Panc1 (cell line): Measurements from ENCODE around the gene FGF11. TPM values are rescaled to one million over a fixed set of nuclear protein-coding genes. Genes with fewer than 3 reads are reported as not detected.

ENCODE experiments used
- ATAC-seq: fragments of 200-7000 bp; cut with Tn5 transposase; 2 replicates; pipeline ENCODE4 v1.9.1; 2020; ENCODE audit warnings: mild to moderate bottlenecking, moderate library complexity
- BruUV-seq: library from RNA; stranded (reverse); fragments of 400-500 nt; replicated peaks from 2 replicates; lab custom pipeline; 2021; lab: Mats Ljungman, UMichigan
- CTCF ChIA-PET: fragments of 300-600 bp; sonication (Branson Sonifier 250); formaldehyde crosslinking; loops from one replicate; lab custom pipeline; 2022; ENCODE audit warnings: antibody characterized with exemption; lab: Charles Lee
- POLR2A ChIA-PET: fragments of 300-600 bp; sonication (Branson Sonifier 250); formaldehyde crosslinking; loops from one replicate; lab custom pipeline; 2022; ENCODE audit warnings: antibody characterized with exemption; lab: Charles Lee
- DNase-seq: peaks from one replicate; pipeline ENCODE4 v3.0.0-alpha.2; 2010; ENCODE audit warnings: low read depth, low spot score
- H3K27ac ChIP-seq: 2 replicates; pipeline ENCODE4 v1.5.1; 2011; ENCODE audit warnings: mild to moderate bottlenecking, low read length, inconsistent platforms
- H3K27me3 ChIP-seq: fragments of 200-500 bp; sonication (Bioruptor generic); 2 replicates; pipeline ENCODE4 v1.6.0; 2014; ENCODE audit warnings: low read length, inconsistent platforms; ENCODE audit not compliant: control insufficient read depth, insufficient read depth
- H3K36me3 ChIP-seq: fragments of 200-500 bp; sonication (Bioruptor generic); 2 replicates; pipeline ENCODE4 v1.5.1; 2014; ENCODE audit warnings: inconsistent platforms, mild to moderate bottlenecking, low read length, moderate library complexity; ENCODE audit not compliant: control insufficient read depth, insufficient read depth
- H3K4me1 ChIP-seq: 2 replicates; pipeline ENCODE4 v1.5.1; 2011; ENCODE audit warnings: inconsistent platforms, mild to moderate bottlenecking, low read length, moderate library complexity; ENCODE audit not compliant: control insufficient read depth, insufficient read depth
- H3K4me3 ChIP-seq, 2 experiments: 2 replicates each; pipeline ENCODE4 v1.5.1; 2011 to 2012; ENCODE audit warnings: low read depth in 2 of 2, low read length in 2 of 2, mild to moderate bottlenecking in 2 of 2, inconsistent platforms in 1 of 2, moderate library complexity in 1 of 2
- H3K9me3 ChIP-seq: fragments of 200-500 bp; sonication (Bioruptor generic); 2 replicates; pipeline ENCODE4 v1.5.1; 2014; ENCODE audit warnings: low read depth, mild to moderate bottlenecking, inconsistent platforms, low read length, moderate library complexity; ENCODE audit not compliant: control insufficient read depth, insufficient read depth
- CTCF ChIP-seq: fragments of 450-650 bp; IDR thresholded peaks from 2 replicates; pipeline ENCODE4 v1.5.1; 2017; ENCODE audit warnings: mild to moderate bottlenecking
- POLR2AphosphoS5 ChIP-seq: IDR thresholded peaks from 2 replicates; pipeline ENCODE4 v1.6.1; 2012; ENCODE audit warnings: mild to moderate bottlenecking, low read depth, low read length, moderate library complexity
- REST ChIP-seq, 2 experiments: IDR thresholded peaks; 2 replicates each; pipeline ENCODE4 v1.6.1; 2011 to 2012; ENCODE audit warnings: low read depth in 2 of 2, control low read depth in 1 of 2, low read length in 1 of 2, mild to moderate bottlenecking in 1 of 2, moderate library complexity in 1 of 2; ENCODE audit not compliant: insufficient read depth in 1 of 2
- SIN3A ChIP-seq: IDR thresholded peaks from 2 replicates; pipeline ENCODE4 v1.6.1; 2012; ENCODE audit warnings: low read depth, mild to moderate bottlenecking, low read length, moderate library complexity, borderline replicate concordance; ENCODE audit not compliant: insufficient read depth
- TCF7L2 ChIP-seq: IDR thresholded peaks from 2 replicates; pipeline ENCODE4 v1.6.1; 2011; ENCODE audit warnings: mild to moderate bottlenecking, low read depth, low read length, inconsistent platforms
- in situ Hi-C: cut with HindIII; loops from 2 replicates; pipeline ENCODE4 v1.10.0; 2016; ENCODE audit warnings: low sequenced_read_pairs, low pct_unique_long_range_greater_than_20kb
- intact Hi-C: fragments of 100-400 bp; cut with micrococcal nuclease; formaldehyde crosslinking; loops from one replicate; pipeline ENCODE4 v1.10.0; 2022; ENCODE audit not compliant: unreplicated experiment
- total RNA-seq: library from RNA; stranded (reverse); gene quantifications from one replicate; pipeline ENCODE4 v1.2.1, GENCODE V29; 2021; ENCODE audit not compliant: unreplicated experiment

FGF11 gene
- total RNA-seq, 1 experiment from 2014 or later = 4.4 TPM

DNA sequence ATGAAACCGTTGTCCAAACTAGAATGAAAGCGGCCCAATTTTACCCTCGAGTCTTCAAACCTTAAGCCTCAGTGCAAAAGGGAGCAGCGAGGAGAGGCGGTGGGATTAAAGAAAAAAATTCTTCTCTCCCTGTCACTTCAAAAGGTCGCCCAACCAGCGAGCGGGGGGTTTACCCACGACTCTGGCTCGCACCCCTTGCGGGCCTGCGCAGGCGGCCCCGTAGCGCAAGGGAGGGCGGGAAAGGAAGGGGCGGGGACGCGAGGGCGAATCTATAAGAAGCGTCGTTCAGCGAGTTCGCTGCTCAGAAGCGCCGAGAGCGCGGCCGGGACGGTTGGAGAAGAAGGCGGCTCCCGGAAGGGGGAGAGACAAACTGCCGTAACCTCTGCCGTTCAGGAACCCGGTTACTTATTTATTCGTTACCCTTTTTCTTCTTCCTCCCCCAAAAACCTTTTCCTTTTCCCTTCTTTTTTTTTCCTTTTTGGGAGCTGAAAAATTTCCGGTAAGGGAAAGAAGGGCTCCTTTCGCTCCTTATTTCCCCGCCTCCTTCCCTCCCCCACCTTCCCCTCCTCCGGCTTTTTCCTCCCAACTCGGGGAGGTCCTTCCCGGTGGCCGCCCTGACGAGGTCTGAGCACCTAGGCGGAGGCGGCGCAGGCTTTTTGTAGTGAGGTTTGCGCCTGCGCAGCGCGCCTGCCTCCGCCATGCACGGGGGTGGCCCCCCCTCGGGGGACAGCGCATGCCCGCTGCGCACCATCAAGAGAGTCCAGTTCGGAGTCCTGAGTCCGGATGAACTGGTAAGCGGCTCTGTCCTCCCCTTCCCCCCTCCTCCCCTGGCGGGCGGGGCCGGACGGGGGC is 45.0 kb downstream of the FGF11 start, which contains the start of gene POLR2A:
TSS of gene POLR2A (plus strand) at position 300 of the 852 bp plus-strand sequence.
- ChIA-PET POLR2A (interaction anchor here (0.6 to 1.0 kb wide), 7 partner anchors 28 to 448 kb away, joined by 3 to 9 read pairs (median 3); partner anchors contain the start of genes CNTROB, FGF11, TMEM256 and TRAPPC1), CTCF (no interaction called here)
- DNase-seq = peak; percentile 92
- Histone ChIP-seq H3K27me3 (no peaks in the 10 kb centered on the region), H3K36me3 (no peaks in the 10 kb centered on the region; the same call in 1 of the 2 replicates), H3K9me3 (no peaks in the 10 kb centered on the region), H3K4me3 (peak within 1 kb of the TSS; percentile 91 to 95), H3K4me1 (peaks cover 35% of the 10 kb centered on the region), H3K27ac (peak within 1 kb of the TSS; percentile 99)
- ATAC-seq = peak; percentile 82
- TF ChIP-seq TCF7L2 (peak; percentile 66; the same call in 1 of the 2 replicates), CTCF (no peak), REST (IDR thresholded peaks at IDR 0.05; ENCODE audit: insufficient read depth in 1 of 2, low read depth in 2 of 2, low read length in 1 of 2) (no peak; a peak in 1 of 4 replicates), SIN3A (peak; percentile 86), POLR2AphosphoS5 (peak; percentile 100)
- BruUV-seq = no TSS peak
- in situ Hi-C loops = no loop called here
- intact Hi-C loops = no loop called here

DNA sequence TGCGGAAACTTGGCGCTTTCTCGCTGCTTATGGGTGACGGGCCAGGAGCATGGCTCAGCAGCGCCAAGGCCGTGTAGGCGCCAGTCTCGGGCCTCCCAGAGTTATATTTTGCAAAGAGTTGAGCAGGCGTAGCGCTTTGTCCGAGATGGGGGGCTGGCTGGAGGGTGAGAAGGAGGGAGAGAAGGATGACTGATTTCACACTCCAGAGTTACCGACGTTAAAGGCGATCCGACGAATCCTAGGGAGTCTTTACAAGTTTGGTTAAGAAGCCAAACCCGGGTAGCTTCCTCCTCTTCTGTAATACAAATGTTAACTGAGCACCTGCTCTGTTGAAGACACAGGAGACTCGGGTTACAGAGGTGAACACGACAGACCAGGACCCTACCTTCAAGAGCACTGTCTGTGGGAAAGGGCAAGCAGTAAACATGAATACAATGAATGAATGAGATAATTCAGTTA is 45.6 kb downstream of the FGF11 start:
- H3K27ac ChIP-seq = peak overlapping the region; percentile 99
- H3K4me3 ChIP-seq = peak overlapping the region; percentile 91 to 95
- in situ Hi-C loops = no loop called here
- ChIA-PET CTCF (no interaction called here), POLR2A (interaction anchor here (0.7 to 1.0 kb wide), 2 partner anchors 81 to 513 kb away, joined by 3 to 11 read pairs; partner anchors contain the start of gene TMEM256)
- no peaks in the 10 kb centered on the region for H3K9me3 ChIP-seq
- H3K4me1 ChIP-seq = peaks cover 35% of the 10 kb centered on the region
- H3K36me3 ChIP-seq = no peaks in the 10 kb centered on the region; the same call in 1 of the 2 replicates
- no peaks in the 10 kb centered on the region for H3K27me3 ChIP-seq
- DNase-seq (no peak), ATAC-seq (no peak)
- intact Hi-C loops = no loop called here
- BruUV-seq = no TSS peak
- TF ChIP-seq REST (IDR thresholded peaks at IDR 0.05; ENCODE audit: insufficient read depth in 1 of 2, low read depth in 2 of 2, low read length in 1 of 2) (no peak), SIN3A (no peak), CTCF (no peak), POLR2AphosphoS5 (no peak), TCF7L2 (no peak)
